Endothelial cell of umbilical vein (primary cell): ENCODE results near the gene GLMN. TPM values are rescaled to one million over a fixed set of nuclear protein-coding genes. Genes with fewer than 3 reads are reported as not detected.

ENCODE experiments used
- BruUV-seq: library from RNA; stranded (reverse); fragments of 400-500 nt; replicated peaks from 2 replicates; lab custom pipeline; 2021; lab: Mats Ljungman, UMichigan
- CTCF ChIA-PET: fragments of 300-600, 350-600 bp; sonication (Branson Sonifier 250); formaldehyde crosslinking; loops from one replicate; lab custom pipeline; 2021; ENCODE audit warnings: antibody characterized with exemption, inconsistent platforms; lab: Charles Lee
- POLR2A ChIA-PET: fragments of 300-600, 350-600 bp; sonication (Branson Sonifier 250); formaldehyde crosslinking; loops from one replicate; lab custom pipeline; 2021; ENCODE audit warnings: antibody characterized with exemption, inconsistent platforms; lab: Charles Lee
- DNase-seq: peaks from one replicate; pipeline ENCODE4 v3.0.0-alpha.2; 2011; ENCODE audit warnings: low read depth, low spot score
- FAIRE-seq: peaks from 2 replicates; lab custom pipeline; 2011; peaks lifted over from hg19 to GRCh38; lab: Jason Lieb, UNC
- H2AFZ ChIP-seq: 2 replicates; pipeline ENCODE4 v1.6.0; 2012; ENCODE audit warnings: low read depth, low read length, control low read depth, inconsistent platforms
- H3K27ac ChIP-seq: 2 replicates; pipeline ENCODE4 v1.5.1; 2011; ENCODE audit warnings: low read depth, mild to moderate bottlenecking, control low read depth, low read length, moderate library complexity; ENCODE audit not compliant: insufficient read depth
- H3K27me3 ChIP-seq, 2 experiments: 2 replicates each; pipeline versions ENCODE4 v1.6.0 to v1.6.1; 2011; ENCODE audit warnings: low read length in 2 of 2, mixed read lengths in 1 of 2; ENCODE audit not compliant: control insufficient read depth in 2 of 2, insufficient read depth in 2 of 2
- H3K36me3 ChIP-seq, 2 experiments: 2 replicates in 1 of 2; 3 replicates in 1 of 2; pipeline ENCODE4 v1.5.1; 2011; ENCODE audit warnings: low read length in 2 of 2, mild to moderate bottlenecking in 1 of 2, moderate library complexity in 1 of 2; ENCODE audit not compliant: control insufficient read depth in 2 of 2, insufficient read depth in 2 of 2; ENCODE audit errors: extremely low read depth in 1 of 2
- H3K4me1 ChIP-seq: 3 replicates; pipeline ENCODE4 v1.5.1; 2011; ENCODE audit warnings: mild to moderate bottlenecking, low read length; ENCODE audit not compliant: control insufficient read depth, insufficient read depth; ENCODE audit errors: extremely low read depth
- H3K4me2 ChIP-seq: 2 replicates; pipeline ENCODE4 v1.6.1; 2011; ENCODE audit warnings: low read length, control low read depth, mixed read lengths; ENCODE audit not compliant: insufficient read depth
- H3K4me3 ChIP-seq, 3 experiments: fragments of 200-600 bp in 1 of 3; sonication (generic), shearing (Covaris generic) in 1 of 3; replicated peaks in 1 of 3; 2 replicates each; pipeline ENCODE4 v1.5.1; 2011 to 2016; ENCODE audit warnings: control low read depth in 3 of 3, low read length in 3 of 3, mild to moderate bottlenecking in 2 of 3, inconsistent platforms in 1 of 3, low read depth in 1 of 3, moderate library complexity in 1 of 3; ENCODE audit not compliant: insufficient read depth in 1 of 3
- H3K79me2 ChIP-seq: 2 replicates; pipeline ENCODE4 v1.6.0; 2012; ENCODE audit warnings: low read length, inconsistent platforms; ENCODE audit not compliant: control insufficient read depth, insufficient read depth
- H3K9ac ChIP-seq: replicated peaks from 2 replicates; pipeline ENCODE3; 2011; ENCODE audit warnings: low read length, control low read depth; ENCODE audit not compliant: insufficient read depth; ENCODE audit errors: extremely low read depth
- H3K9me1 ChIP-seq: replicated peaks from 3 replicates; pipeline ENCODE4 v1.6.0; 2011; ENCODE audit warnings: mild to moderate bottlenecking, low read length; ENCODE audit not compliant: control insufficient read depth, insufficient read depth; ENCODE audit errors: extremely low read depth
- H3K9me3 ChIP-seq: replicated peaks from 2 replicates; pipeline ENCODE4 v1.5.1; 2012; ENCODE audit warnings: low read length, inconsistent platforms; ENCODE audit not compliant: control insufficient read depth, insufficient read depth
- H4K20me1 ChIP-seq: replicated peaks from 2 replicates; pipeline ENCODE3; 2011; ENCODE audit warnings: mild to moderate bottlenecking, low read length; ENCODE audit not compliant: control insufficient read depth, insufficient read depth; ENCODE audit errors: extremely low read depth
- CTCF ChIP-seq, 2 donors: IDR thresholded peaks; 1 replicate in 1 of 2; 2 replicates in 1 of 2; pipeline ENCODE4 v1.5.1; 2011; ENCODE audit warnings: low read length in 2 of 2, mild to moderate bottlenecking in 2 of 2, moderate library complexity in 2 of 2, control low read depth in 1 of 2, inconsistent platforms in 1 of 2, low read depth in 1 of 2; ENCODE audit not compliant: insufficient read depth in 1 of 2; ENCODE audit errors: extremely low read depth in 1 of 2
- EZH2 ChIP-seq: IDR thresholded peaks from 2 replicates; pipeline ENCODE4 v1.6.1; 2012; ENCODE audit warnings: borderline replicate concordance, low read depth, mild to moderate bottlenecking, moderate library complexity, low read length, inconsistent platforms; ENCODE audit not compliant: severe bottlenecking
- FOS ChIP-seq: IDR thresholded peaks from 2 replicates; pipeline ENCODE4 v1.6.1; 2011; ENCODE audit warnings: mild to moderate bottlenecking, low read length, moderate library complexity, borderline replicate concordance; ENCODE audit not compliant: insufficient read depth
- JUN ChIP-seq: IDR thresholded peaks from 2 replicates; pipeline ENCODE4 v1.6.1; 2011; ENCODE audit warnings: borderline replicate concordance, low read depth; ENCODE audit not compliant: insufficient read length, insufficient read depth
- MAX ChIP-seq: IDR thresholded peaks from 2 replicates; pipeline ENCODE4 v1.6.1; 2011; ENCODE audit not compliant: insufficient read depth, insufficient read length
- MYC ChIP-seq: IDR thresholded peaks from one replicate; pipeline ENCODE4 v1.6.1; 2011; ENCODE audit warnings: mild to moderate bottlenecking, low read depth, low read length
- POLR2A ChIP-seq: IDR thresholded peaks from 2 replicates; pipeline ENCODE4 v1.6.1; 2012; ENCODE audit warnings: low read depth, mild to moderate bottlenecking, control low read depth, low read length
- POLR2AphosphoS5 ChIP-seq: IDR thresholded peaks from 2 replicates; pipeline ENCODE4 v1.6.1; 2012; ENCODE audit warnings: low read depth, mild to moderate bottlenecking, control low read depth, low read length, moderate library complexity; ENCODE audit not compliant: insufficient read depth
- dilution Hi-C: fragments of 300-500 bp; cut with MboI; formaldehyde crosslinking; loops from one replicate; pipeline ENCODE4 v1.15.0; 2019; ENCODE audit warnings: low sequenced_read_pairs; ENCODE audit not compliant: extremely low pct_ligation_motif_present
- intact Hi-C: fragments of 100-400 bp; cut with micrococcal nuclease; formaldehyde crosslinking; loops from one replicate; pipeline ENCODE4 v1.10.0; 2022
- polyA plus RNA-seq, 4 experiments: library from polyadenylated mRNA; depleted of rRNA in 3 of 4; stranded (reverse) in 3 of 4; unstranded in 1 of 4; fragments of >200 nt; gene quantifications; 2 replicates each; pipeline versions ENCODE4 v1.2.1 to v1.2.3, GENCODE V29; 2011 to 2012; ENCODE audit warnings: missing spikeins in 1 of 4
- total RNA-seq: library from RNA; stranded (reverse); gene quantifications from 2 replicates; pipeline ENCODE4 v1.2.3, GENCODE V29; 2021

Gene GLMN
- total and polyA plus RNA-seq, 2 donors (not counting 3 experiments of a cell fraction or from before 2014, with no cell fraction given) = 2.4 to 13.2 TPM

- Histone ChIP-seq H3K27ac (peak overlapping the region; percentile 75), H3K9me3 (no peaks in the 10 kb centered on the region), H2AFZ (no peak overlapping the region), H3K36me3 (peaks cover 0 to 3% of the 10 kb centered on the region in 2 experiments), H3K27me3 (no peaks in the 10 kb centered on the region), H3K9ac (no peak overlapping the region), H3K4me3 (no peak overlapping the region), H3K9me1 (no peaks in the 10 kb centered on the region), H3K79me2 (no peaks in the 10 kb centered on the region), H3K4me2 (peak overlapping the region; percentile 1), H4K20me1 (no peaks in the 10 kb centered on the region), H3K4me1 (peaks cover 20% of the 10 kb centered on the region)
- POLR2A ChIA-PET = no interaction called here
- BruUV-seq = TSS peak; percentile 83
- CTCF ChIA-PET = interaction anchor here (7.1 kb wide), 1 partner anchor 14 kb away, joined by 37 read pairs; no protein-coding TSS in a partner anchor
- peak; percentile 55 for DNase-seq
- peak; percentile 82 for FAIRE-seq
- intact Hi-C loops = no loop called here
- dilution Hi-C loops = no loop called here
- TF ChIP-seq POLR2AphosphoS5 = peak; percentile 39
- TF ChIP-seq EZH2 = no peak
- peak; percentile 64 for TF ChIP-seq JUN
- TF ChIP-seq MYC = no peak
- TF ChIP-seq FOS = peak; percentile 69
These were observed 21.6 kb downstream of the GLMN start for GRCh38 chr1:92277105-92277723.

GRCh38 chr1:92276082-92276481, 22.7 kb downstream of the GLMN start:
- intact Hi-C loops = no loop called here
- Histone ChIP-seq H3K9me1 (no peaks in the 10 kb centered on the region), H3K4me2 (no peak overlapping the region), H4K20me1 (no peaks in the 10 kb centered on the region), H3K36me3 (peaks cover 0 to 5% of the 10 kb centered on the region in 2 experiments), H2AFZ (no peak overlapping the region), H3K27ac (no peak overlapping the region), H3K9ac (no peak overlapping the region), H3K9me3 (no peaks in the 10 kb centered on the region), H3K4me3 (no peak overlapping the region), H3K27me3 (no peaks in the 10 kb centered on the region), H3K79me2 (no peaks in the 10 kb centered on the region), H3K4me1 (peaks cover 20% of the 10 kb centered on the region)
- dilution Hi-C loops = no loop called here
- DNase-seq (no peak), FAIRE-seq (no peak)
- ChIA-PET CTCF (interaction anchor here (7.1 kb wide), 1 partner anchor 15 kb away, joined by 37 read pairs; no protein-coding TSS in a partner anchor), POLR2A (no interaction called here)
- no TSS peak for BruUV-seq
- no peak for TF ChIP-seq POLR2AphosphoS5
- no peak for TF ChIP-seq FOS
- no peak for TF ChIP-seq CTCF (IDR thresholded peaks at IDR 0.05; ENCODE audit: extremely low read depth in 1 of 2, insufficient read depth in 1 of 2, low read depth in 1 of 2, low read length in 2 of 2)
- no peak for TF ChIP-seq EZH2
- TF ChIP-seq MAX = no peak
- no peak for TF ChIP-seq POLR2A
